Measurements from ENCODE around the gene ACOT9.

- no peak for TF ChIP-seq NFIC (IDR thresholded peaks at IDR 0.05)
- no peak for TF ChIP-seq TCF12 (IDR thresholded peaks at IDR 0.05; ENCODE audit: low read depth)
- no peak for TF ChIP-seq MAX (IDR thresholded peaks at IDR 0.05)
- TF ChIP-seq, protein P1, sequence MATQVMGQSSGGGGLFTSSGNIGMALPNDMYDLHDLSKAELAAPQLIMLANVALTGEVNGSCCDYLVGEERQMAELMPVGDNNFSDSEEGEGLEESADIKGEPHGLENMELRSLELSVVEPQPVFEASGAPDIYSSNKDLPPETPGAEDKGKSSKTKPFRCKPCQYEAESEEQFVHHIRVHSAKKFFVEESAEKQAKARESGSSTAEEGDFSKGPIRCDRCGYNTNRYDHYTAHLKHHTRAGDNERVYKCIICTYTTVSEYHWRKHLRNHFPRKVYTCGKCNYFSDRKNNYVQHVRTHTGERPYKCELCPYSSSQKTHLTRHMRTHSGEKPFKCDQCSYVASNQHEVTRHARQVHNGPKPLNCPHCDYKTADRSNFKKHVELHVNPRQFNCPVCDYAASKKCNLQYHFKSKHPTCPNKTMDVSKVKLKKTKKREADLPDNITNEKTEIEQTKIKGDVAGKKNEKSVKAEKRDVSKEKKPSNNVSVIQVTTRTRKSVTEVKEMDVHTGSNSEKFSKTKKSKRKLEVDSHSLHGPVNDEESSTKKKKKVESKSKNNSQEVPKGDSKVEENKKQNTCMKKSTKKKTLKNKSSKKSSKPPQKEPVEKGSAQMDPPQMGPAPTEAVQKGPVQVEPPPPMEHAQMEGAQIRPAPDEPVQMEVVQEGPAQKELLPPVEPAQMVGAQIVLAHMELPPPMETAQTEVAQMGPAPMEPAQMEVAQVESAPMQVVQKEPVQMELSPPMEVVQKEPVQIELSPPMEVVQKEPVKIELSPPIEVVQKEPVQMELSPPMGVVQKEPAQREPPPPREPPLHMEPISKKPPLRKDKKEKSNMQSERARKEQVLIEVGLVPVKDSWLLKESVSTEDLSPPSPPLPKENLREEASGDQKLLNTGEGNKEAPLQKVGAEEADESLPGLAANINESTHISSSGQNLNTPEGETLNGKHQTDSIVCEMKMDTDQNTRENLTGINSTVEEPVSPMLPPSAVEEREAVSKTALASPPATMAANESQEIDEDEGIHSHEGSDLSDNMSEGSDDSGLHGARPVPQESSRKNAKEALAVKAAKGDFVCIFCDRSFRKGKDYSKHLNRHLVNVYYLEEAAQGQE (IDR thresholded peaks at IDR 0.05; ENCODE audit: low read depth): no peak
- TF ChIP-seq TAF1 (IDR thresholded peaks at IDR 0.05; ENCODE audit: low read depth): no peak
- TF ChIP-seq EP300 (IDR thresholded peaks at IDR 0.05; ENCODE audit: borderline replicate concordance): no peak
- TF ChIP-seq CEBPB (IDR thresholded peaks at IDR 0.05): no peak
- no peak for TF ChIP-seq EGR1 (IDR thresholded peaks at IDR 0.05)
- no peak for TF ChIP-seq YY1 (IDR thresholded peaks at IDR 0.05; ENCODE audit: low read depth)
- TF ChIP-seq TEAD4 (IDR thresholded peaks at IDR 0.05): no peak
These were observed 39.4 kb upstream of the ACOT9 start for GRCh38 chrX:23782455-23782854.

Measured in Ishikawa (cell line).